Left ventricle myocardium superior (tissue), 1 donor: ENCODE results near the gene HK1. TPM values are rescaled to one million over a fixed set of nuclear protein-coding genes. Genes with fewer than 3 reads are reported as not detected.

Experiments used
- ATAC-seq: fragments of 200-7000 bp; cut with Tn5 transposase; one replicate; pipeline ENCODE4 v1.9.1; 2020; ENCODE audit warnings: mild to moderate bottlenecking, moderate library complexity
- DNase-seq: peaks from one replicate; pipeline ENCODE4 v3.0.0-alpha.2; 2020
- intact Hi-C: fragments of 100-400 bp; cut with micrococcal nuclease; formaldehyde crosslinking; loops from one replicate; pipeline ENCODE4 v1.11.0; 2022
- total RNA-seq: library from RNA; stranded (reverse); fragmentation: NEBNext Ultra II Directional; extraction: Animal tissue kit (Norgen Biotek cat#: 25700); gene quantifications from one replicate; pipeline ENCODE4 v1.2.1, GENCODE V29; 2021
- donor health status: DM: no; HTN: yes; CAD: no; lungs with severe emphysema.

Gene HK1
- total RNA-seq, 1 donor from 2014 or later = 210 TPM

- ATAC-seq = peak; percentile 83
- DNase-seq = peak; percentile 97
- intact Hi-C loops = no loop called here
Observed at GRCh38 chr10:69408318-69409175, 130.3 kb downstream of the HK1 start.

DNA sequence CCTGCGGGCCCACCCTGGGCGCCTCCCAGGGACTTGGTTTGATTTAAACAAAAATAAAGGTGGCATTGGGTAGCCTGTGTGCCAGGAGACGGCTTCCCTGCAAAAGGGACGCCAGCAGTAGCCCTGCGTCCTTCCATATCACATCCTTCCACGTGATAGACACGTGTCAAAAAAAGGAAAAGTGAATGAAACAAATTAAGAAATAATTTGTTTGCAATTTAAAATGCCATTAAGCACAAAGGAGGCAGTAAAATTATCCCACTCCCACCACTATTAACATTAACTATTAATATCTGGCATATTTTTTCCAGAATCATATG is 130.8 kb downstream of the HK1 start:
- no peak for DNase-seq
- ATAC-seq = no peak
- intact Hi-C loops = no loop called here

DNA sequence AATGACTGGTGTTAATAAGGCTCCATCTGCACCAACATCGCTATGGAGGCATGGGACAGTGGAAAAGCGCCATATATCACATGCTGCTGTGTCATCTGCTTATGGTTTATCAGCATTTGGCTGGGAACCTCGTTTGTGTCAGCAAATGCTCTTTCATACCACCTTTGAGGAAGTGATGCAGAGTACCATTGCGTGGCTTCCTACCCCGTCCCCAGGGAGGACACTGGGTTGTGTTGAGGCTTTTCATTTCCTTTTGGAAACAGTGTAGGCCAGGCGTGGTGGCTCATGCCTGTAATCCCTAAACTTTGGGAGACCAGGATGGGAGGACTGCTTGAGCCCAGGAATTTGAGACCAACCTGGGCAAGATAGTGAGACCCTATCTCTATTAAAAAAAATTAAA is 131.7 kb downstream of the HK1 start:
- no peak for ATAC-seq
- peak; percentile 37 for DNase-seq
- intact Hi-C loops = no loop called here

GRCh38 chr10:69410487-69410886 is 132.2 kb downstream of the HK1 start:
- ATAC-seq (no peak), DNase-seq (no peak)
- intact Hi-C loops = no loop called here

- ATAC-seq = no peak
- no peak for DNase-seq
- intact Hi-C loops = no loop called here
Observed at GRCh38 chr10:69411476-69411875, 133.2 kb downstream of the HK1 start.

DNA sequence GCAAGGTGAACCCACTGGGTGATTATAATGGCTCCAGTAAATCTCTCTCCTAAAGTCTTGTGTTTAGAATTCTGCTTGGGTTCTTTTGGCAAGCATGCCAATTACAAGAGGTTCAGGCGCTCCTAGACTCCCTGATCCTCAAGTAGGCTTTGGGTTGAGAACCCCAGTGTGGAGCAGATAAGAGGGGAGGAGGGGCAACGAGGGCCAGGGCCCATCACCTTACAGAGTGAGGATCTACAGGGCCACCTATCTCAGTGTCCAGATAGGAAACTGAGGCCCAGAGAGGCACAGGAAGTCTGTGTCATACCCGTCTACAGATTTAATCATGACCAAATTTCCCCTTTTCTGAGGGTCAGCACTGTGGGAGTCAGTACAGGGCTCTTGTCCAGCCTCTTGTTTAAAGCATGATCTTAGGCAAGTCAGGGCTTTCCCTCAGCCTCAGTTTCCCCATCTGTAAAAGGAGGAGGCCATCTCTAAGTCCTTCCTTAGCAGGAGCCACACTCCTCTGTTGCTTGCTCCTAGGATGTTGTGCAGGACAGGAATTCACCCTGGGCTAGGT is 134.0 kb downstream of the HK1 start:
- ATAC-seq = no peak
- intact Hi-C loops = no loop called here
- no peak for DNase-seq

DNA sequence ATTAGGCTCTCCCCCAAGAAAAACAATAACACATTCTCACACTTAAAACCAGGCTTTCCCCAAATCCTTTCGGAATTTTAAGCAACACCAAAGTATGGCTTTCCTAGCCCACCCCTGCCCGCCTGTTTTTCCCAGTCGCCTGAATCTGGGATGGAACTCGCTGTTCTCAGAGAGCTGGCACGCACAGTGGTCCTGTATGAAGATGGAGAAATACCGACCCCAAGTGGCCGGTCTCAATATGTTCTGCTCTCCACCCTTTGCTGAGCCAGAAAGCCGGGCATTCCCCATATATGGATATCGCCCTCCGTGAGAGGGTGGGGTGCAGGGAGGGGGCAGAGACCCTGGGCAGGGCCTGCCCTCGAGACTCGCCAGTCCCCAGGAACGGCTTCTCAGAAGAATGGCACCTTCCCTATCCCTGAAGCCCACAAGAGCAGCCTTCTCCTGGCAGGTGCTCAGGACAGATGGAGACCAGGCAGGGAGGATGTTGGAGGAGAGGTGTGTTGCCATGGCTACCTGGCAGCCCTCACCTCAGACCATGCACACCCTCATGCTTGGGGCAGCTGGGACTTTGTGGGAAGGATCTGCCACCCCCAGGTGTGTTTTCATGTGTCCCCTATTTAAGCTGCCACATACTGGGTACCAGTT is 135.0 kb downstream of the HK1 start:
- intact Hi-C loops = no loop called here
- DNase-seq = peak; percentile 76
- ATAC-seq = peak; percentile 55

DNA sequence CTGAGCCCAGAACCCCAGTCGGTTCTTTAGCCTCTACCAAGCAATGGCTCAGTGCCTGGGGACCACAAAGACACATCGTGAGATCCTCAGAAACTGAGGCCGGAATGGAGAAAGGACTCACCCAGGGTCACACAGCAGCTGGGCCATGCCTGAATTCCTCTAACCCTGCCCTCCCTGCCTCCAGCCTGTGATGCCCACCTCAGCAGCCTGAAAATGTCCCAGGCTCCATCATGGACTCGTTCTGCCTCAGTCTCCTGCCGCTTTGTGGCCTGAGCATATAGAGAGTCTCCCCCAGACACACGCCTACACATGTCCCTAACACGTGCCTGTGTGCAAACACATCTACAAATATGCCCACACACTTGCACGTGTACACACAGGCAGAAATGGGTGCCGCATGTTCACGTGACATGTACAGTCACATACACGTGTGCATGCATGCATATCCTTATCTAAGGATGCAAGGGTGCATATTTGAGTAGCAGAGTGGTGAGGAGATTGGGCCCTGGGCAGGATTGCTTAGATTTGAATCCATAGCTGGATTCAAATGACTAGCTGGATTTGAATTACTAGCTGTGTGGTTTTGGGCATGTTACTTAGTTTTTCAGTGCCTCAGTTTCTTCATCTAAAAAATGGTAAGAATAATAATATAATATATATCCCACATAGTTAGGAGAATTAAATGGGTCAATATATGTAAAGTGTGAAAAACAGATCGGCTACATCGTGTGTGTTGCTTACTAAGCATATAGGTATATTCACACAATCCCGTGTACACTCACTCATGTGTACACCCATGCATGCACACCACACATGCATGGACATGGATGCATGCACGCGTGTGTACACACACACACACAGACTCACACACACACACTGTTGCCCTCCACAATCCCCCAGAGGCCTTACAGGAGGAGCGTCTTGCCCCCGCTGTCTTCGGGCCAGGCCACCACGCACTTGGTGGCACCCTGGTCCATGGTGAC is 136.0 kb downstream of the HK1 start:
- intact Hi-C loops = no loop called here
- DNase-seq (no peak), ATAC-seq (no peak)

- DNase-seq (no peak), ATAC-seq (no peak)
- intact Hi-C loops = no loop called here
Observed at GRCh38 chr10:69415049-69415448, 136.8 kb downstream of the HK1 start.

DNA sequence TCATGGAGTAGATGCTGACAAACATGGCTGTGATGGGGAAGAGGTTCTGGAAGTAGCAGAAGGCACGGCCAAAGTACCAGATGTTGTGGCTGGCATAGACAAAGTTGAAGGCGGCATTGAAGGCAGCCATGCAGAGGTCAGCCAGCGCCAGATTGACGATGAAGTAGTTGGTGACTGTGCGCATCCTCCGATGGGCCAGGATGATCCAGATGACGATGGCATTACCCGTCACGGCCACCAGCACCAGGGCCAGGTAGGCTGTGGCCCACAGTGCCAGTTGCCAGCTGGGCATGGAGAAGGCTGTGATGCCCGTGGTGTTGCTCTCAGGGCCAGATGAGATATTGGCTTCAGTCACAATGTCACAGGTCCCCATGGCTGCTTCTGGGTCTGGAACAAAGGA is 137.7 kb downstream of the HK1 start:
- ATAC-seq (no peak), DNase-seq (no peak)
- intact Hi-C loops = no loop called here

DNA sequence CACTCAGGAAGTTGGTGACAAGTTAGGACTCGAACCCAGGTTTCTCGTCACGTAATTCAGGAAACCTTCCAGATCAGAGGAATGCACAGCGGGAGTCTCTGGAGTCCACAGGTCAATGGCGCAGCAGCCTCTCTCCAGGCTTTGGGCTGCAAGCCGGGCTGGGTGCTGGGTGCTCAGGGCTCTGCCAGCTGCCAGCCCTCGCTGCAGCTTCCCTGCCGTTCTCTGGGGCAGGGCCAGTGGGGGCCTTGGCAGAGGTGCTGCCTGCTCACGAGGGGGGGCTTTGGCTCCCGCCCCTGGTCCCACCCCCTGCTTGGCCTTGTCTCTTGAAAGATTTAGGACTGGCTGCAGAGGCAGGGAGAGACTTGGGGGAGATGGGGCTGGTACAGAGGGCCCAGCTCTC is 138.4 kb downstream of the HK1 start, which contains the start of gene TACR2:
TACR2 (minus strand) TSS at position 224 of the 400 bp plus-strand sequence. CDS start 595 bp downstream, outside the sequence.
- DNase-seq (no peak), ATAC-seq (no peak)
- intact Hi-C loops = no loop called here

DNA sequence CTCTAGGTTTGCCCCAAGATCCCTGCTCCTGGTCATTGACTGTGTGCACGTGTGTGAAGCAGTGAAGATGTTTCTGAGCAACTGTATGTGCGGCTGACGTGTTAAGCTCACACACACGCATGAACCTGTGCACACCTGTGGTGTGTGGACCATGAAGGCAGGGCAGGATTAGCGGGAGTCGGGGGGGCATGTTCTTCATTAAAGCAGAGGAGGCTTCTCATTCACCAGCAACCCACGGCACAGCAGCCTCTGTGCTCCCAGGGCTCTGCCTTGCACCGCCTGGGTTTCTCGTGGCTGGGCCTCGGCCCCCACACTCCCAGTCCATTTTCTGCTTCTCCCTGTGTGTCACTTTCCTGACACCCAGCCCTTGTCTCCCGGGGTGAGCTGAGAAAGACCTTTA is 139.2 kb downstream of the HK1 start:
- DNase-seq = no peak
- intact Hi-C loops = no loop called here
- no peak for ATAC-seq

GRCh38 chr10:69418052-69418752 is 139.9 kb downstream of the HK1 start:
- ATAC-seq (no peak), DNase-seq (no peak)
- intact Hi-C loops = no loop called here

DNA sequence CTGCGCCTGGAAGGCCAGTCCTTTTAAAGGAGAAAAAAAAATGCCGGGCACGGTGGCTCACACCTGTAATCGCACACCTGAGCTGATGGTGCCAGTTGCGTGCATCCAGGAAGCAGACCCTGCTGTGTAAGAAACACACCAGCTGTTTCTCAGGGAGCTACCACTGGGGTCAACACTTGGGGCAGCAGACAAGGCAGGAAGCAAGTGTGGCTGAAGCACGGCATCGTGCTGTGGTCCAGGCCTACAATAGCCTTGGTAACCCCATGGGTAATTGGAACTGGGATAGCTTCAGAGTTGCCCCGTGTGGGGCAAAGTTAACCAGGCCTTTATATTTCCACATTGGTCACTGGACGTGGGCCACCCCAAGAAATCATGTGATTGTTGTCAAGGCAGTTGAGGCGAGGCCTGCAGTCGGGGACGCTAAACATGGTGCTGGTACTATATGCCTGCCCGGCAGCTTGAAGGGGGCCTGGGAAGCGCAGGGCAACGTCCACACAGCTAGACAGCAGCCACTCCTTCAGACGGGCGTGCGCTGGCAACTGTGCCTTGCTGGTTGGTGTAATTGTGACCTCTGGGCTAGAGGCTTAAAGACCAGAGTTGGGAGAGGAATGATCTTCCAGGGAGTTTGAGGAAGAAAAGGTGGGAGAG is 140.9 kb downstream of the HK1 start:
- intact Hi-C loops = no loop called here
- no peak for DNase-seq
- no peak for ATAC-seq

DNA sequence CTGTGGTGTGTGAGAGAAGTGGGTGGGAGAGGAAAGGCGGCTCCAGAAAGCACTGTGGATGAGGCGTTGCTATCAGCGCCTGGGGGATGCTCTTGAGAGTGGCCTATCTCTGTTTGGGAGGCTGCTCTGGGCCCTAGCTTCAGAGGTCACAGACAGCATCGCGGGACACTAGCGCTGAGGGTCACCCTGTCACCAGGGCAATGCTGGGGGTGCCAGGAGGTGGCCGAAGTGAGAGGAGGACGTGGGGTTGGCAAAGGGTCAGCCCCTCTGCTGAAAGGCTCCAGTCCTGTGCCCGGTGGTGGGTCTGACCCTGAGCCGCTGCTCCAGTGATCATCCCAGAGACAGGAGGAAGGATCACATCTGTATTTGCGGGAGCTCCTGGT is 141.4 kb downstream of the HK1 start:
- intact Hi-C loops = no loop called here
- no peak for DNase-seq
- ATAC-seq = no peak

GRCh38 chr10:69421611-69422308 is 143.5 kb downstream of the HK1 start:
- ATAC-seq (peak; percentile 95), DNase-seq (peak; percentile 87)
- intact Hi-C loops = no loop called here

DNA sequence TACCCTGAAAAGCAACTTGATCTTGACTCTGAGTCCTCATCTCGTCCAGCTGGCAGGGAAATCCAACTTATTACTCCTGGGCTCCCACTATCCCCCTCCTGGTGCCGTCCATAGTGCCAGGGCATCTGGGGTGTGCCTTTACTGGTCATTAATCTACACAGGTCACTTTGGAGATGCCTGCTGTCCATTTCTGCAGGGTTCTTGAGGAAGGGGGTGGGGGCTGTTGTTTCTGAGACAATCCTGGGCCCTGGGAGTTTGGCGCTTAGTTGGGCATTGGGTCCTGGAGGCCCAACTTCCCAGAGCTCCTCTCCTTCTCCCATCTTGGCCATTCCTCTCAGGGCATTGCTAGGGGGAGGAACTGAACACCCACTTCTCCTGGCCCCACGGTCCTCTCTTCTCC is 144.4 kb downstream of the HK1 start:
- ATAC-seq (no peak), DNase-seq (no peak)
- intact Hi-C loops = no loop called here

GRCh38 chr10:69425041-69425440 is 146.7 kb downstream of the HK1 start:
- intact Hi-C loops = loop anchor here (5.0 kb wide), 1 partner anchor 212 kb away; no protein-coding TSS in a partner anchor
- ATAC-seq (no peak), DNase-seq (no peak)
